Transverse colon (tissue), 4 donors: ENCODE measurements around the gene CPNE6. TPM values are rescaled to one million over a fixed set of nuclear protein-coding genes. Genes with fewer than 3 reads are reported as not detected.

Experiments used
- DNase-seq: peaks from one replicate; pipeline ENCODE4 v3.0.0-alpha.2; 2019
- H3K27ac ChIP-seq, 4 donors: fragments of 200-600 bp; sonication (generic); 2 replicates each; pipeline ENCODE4 v1.5.1; 2016 to 2018; ENCODE audit warnings: inconsistent platforms in 4 of 4
- H3K27me3 ChIP-seq: fragments of 200-600 bp; sonication (generic); 2 replicates; pipeline ENCODE4 v1.5.1; 2017; ENCODE audit warnings: inconsistent platforms
- H3K36me3 ChIP-seq, 4 donors: fragments of 200-600 bp; sonication (generic); 2 replicates each; pipeline ENCODE4 v1.5.1; 2017 to 2019; ENCODE audit warnings: inconsistent platforms in 4 of 4
- H3K4me1 ChIP-seq, 4 donors: fragments of 200-600 bp; sonication (generic); 2 replicates each; pipeline ENCODE4 v1.5.1; 2017 to 2020; ENCODE audit warnings: inconsistent platforms in 4 of 4
- H3K4me3 ChIP-seq, 4 donors: fragments of 200-600 bp; sonication (generic); 1 replicate in 1 of 4; 2 replicates in 3 of 4; pipeline versions ENCODE4 v1.5.1 to v1.6.1; 2017 to 2019; ENCODE audit warnings: inconsistent platforms in 4 of 4
- H3K9me3 ChIP-seq, 2 donors: fragments of 200-600 bp; sonication (generic); 2 replicates each; pipeline ENCODE4 v1.5.1; 2017 to 2019; ENCODE audit warnings: inconsistent platforms in 2 of 2
- EP300 ChIP-seq: sonication (generic); formaldehyde crosslinking; IDR thresholded peaks from one replicate; pipeline ENCODE4 v1.6.1; 2017; ENCODE audit warnings: antibody characterized with exemption, low read depth
- POLR2A ChIP-seq: fragments of 450-650 bp; IDR thresholded peaks from one replicate; pipeline ENCODE4 v1.6.1; 2016; ENCODE audit warnings: antibody characterized with exemption, mild to moderate bottlenecking, moderate library complexity
- POLR2AphosphoS5 ChIP-seq, 3 donors: sonication (generic); formaldehyde crosslinking; IDR thresholded peaks; one replicate each; pipeline ENCODE4 v1.6.1; 2016; ENCODE audit warnings: antibody characterized with exemption in 3 of 3
- WGBS, 2 donors: methylation state at CpG; one replicate each; pipeline ENCODE4 v1.1.5; 2018; ENCODE audit warnings: low coverage in 1 of 2; 5-methylcytosine and 5-hydroxymethylcytosine counted together
- in situ Hi-C, 4 donors: fragments of 200-750 bp; cut with MboI; loops; one replicate each; pipeline versions ENCODE4 v1.15.0 to v1.15.1; 2017; ENCODE audit warnings: low sequenced_read_pairs in 3 of 4, low pct_ligation_motif_present in 1 of 4, low pct_unique_long_range_greater_than_20kb in 1 of 4
- intact Hi-C: fragments of 100-400 bp; cut with DNase I; formaldehyde crosslinking; loops from one replicate; pipeline ENCODE4 v1.15.1; 2023; ENCODE audit warnings: low total_unique reads
- total RNA-seq, 4 donors: library from RNA; depleted of rRNA; stranded (reverse); fragments of >200 nt; gene quantifications; one replicate each; pipeline ENCODE4 v1.1.0, GENCODE V29; 2016
- TF ChIP-seq, protein P1 (sequence below), 5 experiments: fragments of 200-600 bp in 3 of 5; fragments of 450-650 bp in 2 of 5; sonication (generic) in 3 of 5; IDR thresholded peaks; 1 replicate in 2 of 5; 2 replicates in 3 of 5; pipeline ENCODE4 v1.5.1; 2016 to 2017; ENCODE audit warnings: antibody characterized with exemption in 5 of 5, inconsistent platforms in 3 of 5, mild to moderate bottlenecking in 2 of 5, moderate library complexity in 1 of 5

CPNE6 gene
- total RNA-seq, 4 donors from 2014 or later, result 3.4 TPM; not detected in 3

- H3K4me3 ChIP-seq, result peak overlapping the region; percentile 65 to 92 (median 82)
- in situ Hi-C loops (loop anchor here in 1 of 4 donors (5.0 kb wide), 1 partner anchor 38 kb away; no protein-coding TSS in a partner anchor), intact Hi-C loops (loop anchor here (10.0 kb wide), 1 partner anchor 80 kb away; no protein-coding TSS in a partner anchor)
- H3K27ac ChIP-seq, result peak overlapping the region; percentile 92 to 99 (median 97)
- H3K27me3 ChIP-seq, result no peaks in the 10 kb centered on the region
- 5 to 7% methylated on average over 5 to 14 of the region's 14 CpGs for WGBS, 2 donors
- H3K4me1 ChIP-seq, result peaks cover 4 to 42% (median 19%) of the 10 kb centered on the region in 4 donors
- no peaks in the 10 kb centered on the region for H3K9me3 ChIP-seq
- no peak for DNase-seq
- TF ChIP-seq POLR2A, result no peak
- TF ChIP-seq, protein P1, sequence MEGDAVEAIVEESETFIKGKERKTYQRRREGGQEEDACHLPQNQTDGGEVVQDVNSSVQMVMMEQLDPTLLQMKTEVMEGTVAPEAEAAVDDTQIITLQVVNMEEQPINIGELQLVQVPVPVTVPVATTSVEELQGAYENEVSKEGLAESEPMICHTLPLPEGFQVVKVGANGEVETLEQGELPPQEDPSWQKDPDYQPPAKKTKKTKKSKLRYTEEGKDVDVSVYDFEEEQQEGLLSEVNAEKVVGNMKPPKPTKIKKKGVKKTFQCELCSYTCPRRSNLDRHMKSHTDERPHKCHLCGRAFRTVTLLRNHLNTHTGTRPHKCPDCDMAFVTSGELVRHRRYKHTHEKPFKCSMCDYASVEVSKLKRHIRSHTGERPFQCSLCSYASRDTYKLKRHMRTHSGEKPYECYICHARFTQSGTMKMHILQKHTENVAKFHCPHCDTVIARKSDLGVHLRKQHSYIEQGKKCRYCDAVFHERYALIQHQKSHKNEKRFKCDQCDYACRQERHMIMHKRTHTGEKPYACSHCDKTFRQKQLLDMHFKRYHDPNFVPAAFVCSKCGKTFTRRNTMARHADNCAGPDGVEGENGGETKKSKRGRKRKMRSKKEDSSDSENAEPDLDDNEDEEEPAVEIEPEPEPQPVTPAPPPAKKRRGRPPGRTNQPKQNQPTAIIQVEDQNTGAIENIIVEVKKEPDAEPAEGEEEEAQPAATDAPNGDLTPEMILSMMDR (IDR thresholded peaks at IDR 0.05), result no peak
- no peak for TF ChIP-seq POLR2AphosphoS5 (IDR thresholded peaks at IDR 0.05)
- TF ChIP-seq EP300, result no peak
- H3K36me3 ChIP-seq, result no peaks in the 10 kb centered on the region
These were observed 23.5 kb downstream of the CPNE6 start for GRCh38 chr14:24094841-24095270.

- in situ Hi-C loops, result no loop called here
- Histone ChIP-seq H3K4me1 (peaks cover 4 to 42% (median 19%) of the 10 kb centered on the region in 4 donors), H3K9me3 (no peaks in the 10 kb centered on the region), H3K36me3 (no peaks in the 10 kb centered on the region), H3K27me3 (no peaks in the 10 kb centered on the region), H3K27ac (peak overlapping the region; percentile 92 to 99 (median 97)), H3K4me3 (peak overlapping the region; percentile 65 to 92 (median 82))
- 23% methylated on average over 12 of the region's 12 CpGs; no CpG with 5 or more reads in 1 of the 2 donors for WGBS, 2 donors
- intact Hi-C loops, result loop anchor here (10.0 kb wide), 1 partner anchor 81 kb away; no protein-coding TSS in a partner anchor
- TF ChIP-seq EP300, result no peak
- TF ChIP-seq POLR2AphosphoS5 (IDR thresholded peaks at IDR 0.05), result peak; percentile 90 to 98 (median 97)
- peak; percentile 96 for TF ChIP-seq POLR2A
- peak; percentile 92 for DNase-seq
These were observed 24.1 kb downstream of the CPNE6 start for GRCh38 chr14:24095271-24096068.

DNA sequence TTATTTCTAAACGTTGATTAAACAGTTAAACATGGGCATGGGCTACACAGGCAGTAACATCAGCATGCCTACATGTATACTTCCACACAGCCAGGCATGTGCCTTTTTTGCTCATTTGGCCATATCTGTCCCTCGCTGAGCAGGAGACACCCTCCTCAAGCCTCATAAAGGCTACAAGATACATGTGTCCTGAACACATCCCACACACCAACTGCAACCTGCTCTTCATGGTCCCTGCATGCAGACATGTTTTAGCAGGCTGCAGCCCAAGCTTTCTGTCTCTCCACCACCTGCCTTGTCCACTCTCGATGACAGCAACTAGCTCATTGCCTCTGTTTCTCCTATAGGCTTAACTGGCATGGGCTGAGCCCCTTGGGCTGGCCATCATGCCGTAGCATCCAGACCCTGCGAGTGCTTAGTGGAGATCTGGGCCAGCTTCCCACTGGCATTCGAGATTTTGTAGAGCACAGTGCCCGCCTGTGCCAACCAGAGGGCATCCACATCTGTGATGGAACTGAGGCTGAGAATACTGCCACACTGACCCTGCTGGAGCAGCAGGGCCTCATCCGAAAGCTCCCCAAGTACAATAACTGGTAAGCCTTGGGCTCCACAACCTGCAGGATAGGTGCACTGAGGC lies 25.3 kb downstream of the CPNE6 start:
- Histone ChIP-seq H3K36me3 (no peaks in the 10 kb centered on the region), H3K9me3 (no peaks in the 10 kb centered on the region), H3K4me1 (peaks cover 4 to 33% (median 19%) of the 10 kb centered on the region in 4 donors), H3K4me3 (no peak overlapping the region), H3K27me3 (no peaks in the 10 kb centered on the region), H3K27ac (no peak overlapping the region)
- DNase-seq, result no peak
- TF ChIP-seq POLR2A (no peak), POLR2AphosphoS5 (IDR thresholded peaks at IDR 0.05) (no peak), EP300 (no peak)
- TF ChIP-seq, protein P1 (IDR thresholded peaks at IDR 0.05), result no peak
- in situ Hi-C loops (no loop called here), intact Hi-C loops (loop anchor here (10.0 kb wide), 1 partner anchor 82 kb away; no protein-coding TSS in a partner anchor)
- 91% methylated on average over 8 of the region's 8 CpGs; no CpG with 5 or more reads in 1 of the 2 donors for WGBS, 2 donors

DNA sequence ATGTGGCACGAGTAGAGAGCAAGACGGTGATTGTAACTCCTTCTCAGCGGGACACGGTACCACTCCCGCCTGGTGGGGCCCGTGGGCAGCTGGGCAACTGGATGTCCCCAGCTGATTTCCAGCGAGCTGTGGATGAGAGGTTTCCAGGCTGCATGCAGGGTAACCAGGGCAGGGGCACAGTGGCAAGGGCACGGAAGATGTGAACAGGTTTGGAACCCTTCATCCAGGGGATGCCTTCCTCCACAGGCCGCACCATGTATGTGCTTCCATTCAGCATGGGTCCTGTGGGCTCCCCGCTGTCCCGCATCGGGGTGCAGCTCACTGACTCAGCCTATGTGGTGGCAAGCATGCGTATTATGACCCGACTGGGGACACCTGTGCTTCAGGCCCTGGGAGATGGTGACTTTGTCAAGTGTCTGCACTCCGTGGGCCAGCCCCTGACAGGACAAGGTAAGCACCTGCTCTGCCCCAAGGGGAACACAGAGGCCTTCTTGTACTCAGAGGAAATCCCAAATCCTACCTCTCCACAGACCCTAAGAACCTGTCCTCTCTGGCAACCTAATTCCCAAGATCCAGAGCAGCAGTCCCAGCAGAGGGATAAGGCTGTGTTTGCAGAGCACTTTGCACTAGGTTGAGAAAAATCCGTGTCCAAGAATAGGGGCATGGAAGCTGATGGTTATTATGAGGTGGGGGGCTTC lies 27.0 kb downstream of the CPNE6 start:
- Histone ChIP-seq H3K4me1 (peaks cover 3 to 17% (median 11%) of the 10 kb centered on the region in 4 donors), H3K36me3 (peaks cover 0 to 3% (median 0%) of the 10 kb centered on the region in 4 donors), H3K4me3 (no peak overlapping the region), H3K9me3 (no peaks in the 10 kb centered on the region), H3K27ac (no peak overlapping the region), H3K27me3 (no peaks in the 10 kb centered on the region)
- 92 to 97% methylated on average over 6 to 15 of the region's 16 CpGs for WGBS, 2 donors
- intact Hi-C loops, result loop anchor here (10.0 kb wide), 1 partner anchor 84 kb away; no protein-coding TSS in a partner anchor
- DNase-seq, result no peak
- in situ Hi-C loops, result no loop called here
- no peak for TF ChIP-seq POLR2A
- TF ChIP-seq, protein P1 (IDR thresholded peaks at IDR 0.05), result no peak
- no peak for TF ChIP-seq EP300
- TF ChIP-seq POLR2AphosphoS5 (IDR thresholded peaks at IDR 0.05), result no peak
